ENCODE measurements around the gene AKAP6.

DNA sequence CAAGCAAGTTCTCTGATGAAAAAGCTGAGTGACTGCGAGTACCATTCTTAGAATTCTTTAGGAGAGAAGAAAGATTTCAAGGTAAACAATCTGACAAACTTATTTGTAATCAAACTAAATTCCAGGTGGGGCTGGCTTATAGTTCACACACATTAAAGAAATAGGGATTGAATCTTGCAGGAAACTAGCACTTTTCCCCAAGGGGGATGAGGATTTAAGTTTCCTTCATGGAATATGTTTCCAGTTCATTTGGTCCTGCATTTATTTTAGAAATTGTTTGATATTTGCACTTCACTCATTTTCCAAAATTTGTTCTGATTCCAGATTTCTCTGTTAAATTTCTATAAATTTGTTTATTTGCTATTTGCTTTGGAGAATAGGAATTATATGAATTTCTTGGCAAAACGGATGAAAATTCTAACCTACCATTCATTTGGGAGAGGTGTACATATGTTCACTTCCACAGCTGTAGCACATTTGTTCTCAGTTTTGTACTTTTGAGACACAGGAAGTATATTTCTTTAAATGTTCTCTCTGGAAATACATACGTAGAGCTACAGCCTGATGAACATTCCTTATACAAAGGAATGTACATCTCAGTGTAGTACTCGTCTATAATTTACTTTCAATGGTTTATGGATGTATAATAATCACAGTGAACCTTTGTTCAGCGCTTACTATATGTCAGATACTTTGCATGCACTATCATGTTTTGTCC is 145.5 kb downstream of the AKAP6 start:
- TF ChIP-seq CTCF (IDR thresholded peaks at IDR 0.05; ENCODE audit: low read length) (no peak), EZH2 (IDR thresholded peaks at IDR 0.05; ENCODE audit: borderline replicate concordance, low read length) (no peak)
